ELR (cell line): ENCODE measurements around the gene TRPM6.
"Not testable (repeated sequence)": the region's sequence is repeated elsewhere in the genome, so short reads cannot be mapped to it uniquely, and the experiment has no call there.

Source experiments
- DNase-seq: peaks from one replicate; pipeline ENCODE4 v3.0.0-alpha.2; 2015; ENCODE audit warnings: low read depth

TRPM6 gene

GRCh38 chr9:74859786-74860185, 27.9 kb downstream of the TRPM6 start:
- no peak for DNase-seq

GRCh38 chr9:74858751-74859414, 28.8 kb downstream of the TRPM6 start:
- DNase-seq = no peak

GRCh38 chr9:74856989-74857388, 30.7 kb downstream of the TRPM6 start:
- DNase-seq = no peak

- DNase-seq = no peak
Observed at GRCh38 chr9:74855072-74855471, 32.6 kb downstream of the TRPM6 start.

GRCh38 chr9:74853024-74853423, 34.7 kb downstream of the TRPM6 start:
- not testable (repeated sequence) for DNase-seq

GRCh38 chr9:74848153-74848525, 39.6 kb downstream of the TRPM6 start:
- no peak for DNase-seq

GRCh38 chr9:74847478-74848152, 40.1 kb downstream of the TRPM6 start:
- no peak for DNase-seq

GRCh38 chr9:74846766-74847165, 41.0 kb downstream of the TRPM6 start:
- peak; percentile 58 for DNase-seq

GRCh38 chr9:74838351-74838750, 49.4 kb downstream of the TRPM6 start:
- peak; percentile 2 for DNase-seq

- DNase-seq = no peak
Observed at GRCh38 chr9:74824654-74825053, 63.1 kb downstream of the TRPM6 start.

GRCh38 chr9:74821636-74822035, 66.1 kb downstream of the TRPM6 start:
- no peak for DNase-seq

GRCh38 chr9:74817816-74818215, 69.9 kb downstream of the TRPM6 start:
- DNase-seq = no peak

- DNase-seq = no peak
Observed at GRCh38 chr9:74817281-74817810, 70.4 kb downstream of the TRPM6 start.

- DNase-seq = no peak
Observed at GRCh38 chr9:74810200-74810599, 77.5 kb downstream of the TRPM6 start.

- peak; percentile 26 for DNase-seq
Observed at GRCh38 chr9:74804018-74804385, 83.7 kb downstream of the TRPM6 start.

GRCh38 chr9:74803376-74804017, 84.2 kb downstream of the TRPM6 start:
- no peak for DNase-seq

- DNase-seq = no peak
Observed at GRCh38 chr9:74800226-74800625, 87.5 kb downstream of the TRPM6 start.

- no peak for DNase-seq
Observed at GRCh38 chr9:74795803-74796202, 91.9 kb downstream of the TRPM6 start.

GRCh38 chr9:74795081-74795480, 92.6 kb downstream of the TRPM6 start:
- no peak for DNase-seq

- no peak for DNase-seq
Observed at GRCh38 chr9:74784506-74784905, 103.2 kb downstream of the TRPM6 start.

- DNase-seq = peak; percentile 72
Observed at GRCh38 chr9:74783408-74783807, 104.3 kb downstream of the TRPM6 start.

GRCh38 chr9:74777136-74777879, 110.4 kb downstream of the TRPM6 start:
- peak; percentile 73 for DNase-seq
